ENCODE measurements around the gene MSL3B.

Gene MSL3B

DNA sequence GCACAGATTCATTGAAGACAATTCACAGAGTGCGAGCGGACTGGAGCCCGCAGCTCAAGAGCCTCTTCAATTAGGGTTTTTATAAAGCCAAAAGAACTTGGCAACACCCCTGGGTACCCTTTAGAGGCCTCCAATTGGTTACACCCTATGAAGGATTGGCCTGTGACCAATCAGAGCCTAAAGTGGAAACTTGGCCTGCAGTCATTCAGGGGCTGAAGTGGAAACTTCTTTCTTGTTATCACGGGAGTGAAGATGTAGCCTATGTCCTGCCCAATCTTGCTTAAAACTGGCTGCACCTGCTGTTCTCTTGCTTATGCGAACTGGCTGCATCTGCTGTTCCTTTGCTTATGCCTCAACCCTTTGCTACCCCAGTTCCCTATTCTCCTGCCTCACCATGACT lies 12.0 kb downstream of the MSL3B start:
- Histone ChIP-seq H3K4me1 (peaks cover 3% of the 10 kb centered on the region), H3K36me3 (no peaks in the 10 kb centered on the region), H3K4me3 (no peak overlapping the region), H3K27me3 (no peaks in the 10 kb centered on the region), H3K27ac (no peak overlapping the region), H3K9me3 (no peaks in the 10 kb centered on the region)
- intact Hi-C loops (cut with DNase I), result no loop called here
- DNase-seq (no peak), ATAC-seq (no peak)
- no peak for TF ChIP-seq CTCF (IDR thresholded peaks at IDR 0.05)

DNA sequence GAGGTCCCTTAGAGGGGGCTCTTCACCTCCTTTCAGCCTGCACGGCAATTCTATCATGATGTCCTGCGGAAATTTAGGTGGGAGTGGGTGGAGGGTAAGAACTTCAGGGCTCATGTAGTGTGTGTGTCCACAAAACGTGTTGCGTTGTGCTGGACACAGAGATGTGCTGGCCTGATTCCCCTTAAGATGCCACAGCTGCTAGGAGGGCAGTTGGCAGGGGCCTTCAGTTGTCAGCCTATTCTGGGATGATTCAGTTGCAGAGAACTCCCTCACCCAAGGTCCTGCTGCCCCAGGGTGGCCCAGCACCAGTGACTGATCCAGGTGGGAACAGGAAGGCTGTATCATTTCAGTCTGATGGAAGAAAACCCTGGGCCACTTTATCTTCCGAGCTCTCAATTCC lies 12.8 kb downstream of the MSL3B start:
- DNase-seq, result no peak
- H3K27me3 ChIP-seq, result no peaks in the 10 kb centered on the region
- TF ChIP-seq CTCF (IDR thresholded peaks at IDR 0.05), result no peak
- no peaks in the 10 kb centered on the region for H3K9me3 ChIP-seq
- peaks cover 3% of the 10 kb centered on the region for H3K4me1 ChIP-seq
- intact Hi-C loops (cut with DNase I), result no loop called here
- no peaks in the 10 kb centered on the region for H3K36me3 ChIP-seq
- H3K4me3 ChIP-seq, result no peak overlapping the region
- H3K27ac ChIP-seq, result no peak overlapping the region
- ATAC-seq, result no peak

- peak; percentile 99 for ATAC-seq
- H3K27ac ChIP-seq, result peak within 1 kb of the TSS; percentile 67
Measured at GRCh38 chr2:233854241-233854981, 13.8 kb downstream of the MSL3B start, which contains the start of gene HJURP. Gene HJURP, minus strand, starts transcription at chr2:233854535. Its CDS starts 35 bp downstream, at chr2:233854500.

DNA sequence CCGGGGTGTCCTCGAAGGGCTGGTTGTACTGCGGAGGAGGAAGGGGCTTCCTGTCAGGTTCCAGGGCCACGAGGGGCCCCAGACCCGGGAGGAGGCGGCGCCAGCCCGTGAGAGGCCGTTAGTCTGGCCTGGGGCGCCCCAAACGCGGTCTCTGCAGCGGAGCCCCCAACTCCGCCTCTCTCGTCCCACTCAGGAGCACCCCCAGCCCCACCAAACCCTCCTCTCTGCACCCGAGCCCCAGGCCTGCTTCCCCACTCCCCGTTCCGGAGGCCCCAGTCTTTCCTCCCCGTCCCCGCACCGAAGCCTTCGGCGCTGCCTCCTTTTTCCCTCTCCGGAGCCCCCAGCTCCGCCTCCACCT lies 14.3 kb downstream of the MSL3B start:
- H3K27ac ChIP-seq, result no peak overlapping the region
- intact Hi-C loops (cut with DNase I), result no loop called here
- ATAC-seq, result no peak

More at GRCh38 chr2:233854241-233854981, 13.8 kb downstream of the MSL3B start, which contains the start of gene HJURP:
- intact Hi-C loops (cut with DNase I), result no loop called here
- no peaks in the 10 kb centered on the region for H3K36me3 ChIP-seq
- peak within 1 kb of the TSS; percentile 67 for H3K4me3 ChIP-seq
- peak; percentile 93 for DNase-seq
- no peaks in the 10 kb centered on the region for H3K27me3 ChIP-seq
- peaks cover 3% of the 10 kb centered on the region for H3K4me1 ChIP-seq
- no peak for TF ChIP-seq CTCF (IDR thresholded peaks at IDR 0.05)
- no peaks in the 10 kb centered on the region for H3K9me3 ChIP-seq

DNA sequence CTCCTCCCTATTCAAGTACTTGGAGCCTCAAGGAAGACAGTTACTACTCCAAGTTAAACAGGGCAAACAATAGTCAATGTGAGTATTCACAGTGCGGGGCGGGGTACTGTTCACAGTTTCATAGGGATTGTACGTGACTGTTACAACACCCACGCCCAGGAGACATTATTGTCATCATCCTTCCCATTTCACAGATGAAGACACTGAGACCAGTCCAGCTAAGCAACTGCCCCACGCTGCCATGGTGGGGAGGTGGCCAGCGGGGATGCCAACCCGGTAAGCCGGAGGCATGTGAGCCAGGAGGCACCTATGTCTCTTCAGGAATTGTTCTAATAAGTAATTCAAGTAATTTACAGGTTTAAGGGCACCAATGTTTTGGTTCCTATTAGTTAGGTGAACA lies 14.8 kb downstream of the MSL3B start:
- no peaks in the 10 kb centered on the region for H3K27me3 ChIP-seq
- ATAC-seq, result no peak
- H3K36me3 ChIP-seq, result no peaks in the 10 kb centered on the region
- H3K27ac ChIP-seq, result no peak overlapping the region
- H3K4me1 ChIP-seq, result peaks cover 3% of the 10 kb centered on the region
- intact Hi-C loops (cut with DNase I), result no loop called here
- H3K9me3 ChIP-seq, result no peaks in the 10 kb centered on the region
- no peak for DNase-seq
- H3K4me3 ChIP-seq, result no peak overlapping the region
- no peak for TF ChIP-seq CTCF (IDR thresholded peaks at IDR 0.05)

More for the DNA sequence above, 14.3 kb downstream of the MSL3B start:
- no peaks in the 10 kb centered on the region for H3K9me3 ChIP-seq
- H3K36me3 ChIP-seq, result no peaks in the 10 kb centered on the region
- no peaks in the 10 kb centered on the region for H3K27me3 ChIP-seq
- H3K4me3 ChIP-seq, result peak overlapping the region; percentile 67
- H3K4me1 ChIP-seq, result peaks cover 3% of the 10 kb centered on the region
- DNase-seq, result no peak
- no peak for TF ChIP-seq CTCF (IDR thresholded peaks at IDR 0.05)

Data from upper lobe of right lung (tissue), 1 donor.